K562 (cell line): ENCODE data around the gene CSNK1D. TPM values are rescaled to one million over a fixed set of nuclear protein-coding genes. Genes with fewer than 3 reads are reported as not detected.

Source experiments
- CREBBP ChIP-seq: IDR thresholded peaks from one replicate; pipeline ENCODE4 v1.6.1; 2012; ENCODE audit warnings: low read depth, mild to moderate bottlenecking, control low read depth, inconsistent platforms, low read length
- FOXO4 ChIP-seq: fragments of 450-650 bp; formaldehyde crosslinking; IDR thresholded peaks from 2 replicates; pipeline ENCODE4 v1.4.0; 2020; ENCODE audit warnings: mild to moderate bottlenecking, moderate library complexity
- HDAC1 ChIP-seq, 2 experiments: fragments of 450-650 bp; IDR thresholded peaks; 2 replicates each; pipeline ENCODE4 v1.6.1; 2016 to 2017; ENCODE audit warnings: inconsistent platforms in 1 of 2, mild to moderate bottlenecking in 1 of 2, moderate library complexity in 1 of 2
- MED1 ChIP-seq: sonication (generic); formaldehyde crosslinking; IDR thresholded peaks from 2 replicates; pipeline ENCODE4 v1.8.1; 2023; ENCODE audit warnings: missing genetic modification reagents, borderline replicate concordance
- MTA2 ChIP-seq: fragments of 450-650 bp; IDR thresholded peaks from 2 replicates; pipeline ENCODE4 v1.6.1; 2016; ENCODE audit warnings: low read depth
- NUFIP1 ChIP-seq: fragments of 450-650 bp; IDR thresholded peaks from 2 replicates; pipeline ENCODE4 v1.6.1; 2018; ENCODE audit not compliant: partially characterized antibody
- RB1 ChIP-seq: fragments of 450-650 bp; IDR thresholded peaks from 2 replicates; pipeline ENCODE4 v1.6.1; 2017; ENCODE audit warnings: low read depth, mild to moderate bottlenecking
- RBM25 ChIP-seq: fragments of 200-400 bp; formaldehyde crosslinking; IDR thresholded peaks from 2 replicates; pipeline ENCODE4 v1.6.1; 2018; ENCODE audit warnings: low read length, low read depth, moderate library complexity; ENCODE audit not compliant: severe bottlenecking
- SNAPC5 ChIP-seq: fragments of 250-450 bp; sonication (Bioruptor Pico); IDR thresholded peaks from 2 replicates; pipeline ENCODE4 v1.8.0; 2021; ENCODE audit warnings: moderate library complexity, mild to moderate bottlenecking, inconsistent platforms
- STAT6 ChIP-seq: sonication (generic); formaldehyde crosslinking; IDR thresholded peaks from 2 replicates; pipeline ENCODE4 v1.8.1; 2023; ENCODE audit warnings: mild to moderate bottlenecking, missing genetic modification reagents
- SUPT5H ChIP-seq: fragments of 450-650 bp; IDR thresholded peaks from 2 replicates; pipeline ENCODE4 v1.6.1; 2016
- THAP12 ChIP-seq: fragments of 250-450 bp; sonication (Bioruptor Pico); IDR thresholded peaks from 2 replicates; pipeline ENCODE4 v1.9.0; 2021; ENCODE audit warnings: mild to moderate bottlenecking, inconsistent platforms
- THRAP3 ChIP-seq: fragments of 450-650 bp; IDR thresholded peaks from 2 replicates; pipeline ENCODE4 v1.6.1; 2016; ENCODE audit warnings: mild to moderate bottlenecking, inconsistent platforms, borderline replicate concordance
- YY1 ChIP-seq, 3 experiments: IDR thresholded peaks; 2 replicates each; pipeline ENCODE4 v1.6.1; 2011; ENCODE audit warnings: low read length in 2 of 3, mild to moderate bottlenecking in 2 of 3, moderate library complexity in 2 of 3, borderline replicate concordance in 1 of 3, control low read depth in 1 of 3, low read depth in 1 of 3; ENCODE audit not compliant: insufficient read depth in 3 of 3, insufficient replicate concordance in 2 of 3, control insufficient read depth in 1 of 3, insufficient read length in 1 of 3; ENCODE audit errors: extremely low read depth in 1 of 3
- ZBTB7A ChIP-seq: IDR thresholded peaks from 2 replicates; pipeline ENCODE4 v1.6.1; 2011; ENCODE audit warnings: low read depth, mild to moderate bottlenecking, low read length, moderate library complexity, borderline replicate concordance; ENCODE audit not compliant: control insufficient read depth
- ZFP1 ChIP-seq: fragments of 450-650 bp; formaldehyde crosslinking; IDR thresholded peaks from 2 replicates; pipeline ENCODE4 v1.4.0; 2020; ENCODE audit warnings: mild to moderate bottlenecking, mixed read lengths
- ZKSCAN3 ChIP-seq: fragments of 250-450 bp; sonication (Bioruptor Pico); IDR thresholded peaks from 2 replicates; pipeline ENCODE4 v1.4.0; 2020
- ZNF655 ChIP-seq: fragments of 250-450 bp; sonication (Bioruptor Pico); IDR thresholded peaks from 2 replicates; pipeline ENCODE4 v1.5.0; 2021
- ZSCAN29 ChIP-seq: fragments of 450-650 bp; IDR thresholded peaks from 2 replicates; pipeline ENCODE4 v1.6.1; 2017
- polyA plus RNA-seq, 8 experiments: library from polyadenylated mRNA; depleted of rRNA in 4 of 8; stranded (reverse) in 5 of 8; unstranded in 3 of 8; fragments of >200 nt; fragmentation: Nextera tagmentation in 2 of 8; fragmentation: Illumina TruSeq in 1 of 8; extraction: Ambion mirVana in 2 of 8; extraction: Trizol in 1 of 8; gene quantifications; 2 replicates each; pipeline versions ENCODE4 v1.2.1 to v1.2.3, GENCODE V29; 2011 to 2014; ENCODE audit warnings: inconsistent platforms in 1 of 8, missing spikeins in 1 of 8
- total RNA-seq, 7 experiments: library from RNA; depleted of rRNA in 6 of 7; stranded (reverse); fragments of >200 nt in 6 of 7; fragmentation: Illumina TruSeq in 2 of 7; extraction: Trizol in 2 of 7; gene quantifications; 2 replicates each; pipeline versions ENCODE4 v1.2.1 to v1.2.3, GENCODE V29; 2011 to 2021; ENCODE audit warnings: low replicate concordance in 1 of 7

The CSNK1D gene
- total and polyA plus RNA-seq, 9 of the 15 experiments (the other 6 are each of a cell fraction or from before 2014, with no cell fraction given), result 6.5 to 133 (median 41.3) TPM

GRCh38 chr17:82217530-82218204 lies 55.8 kb downstream of the CSNK1D start (continued):
- TF ChIP-seq ZNF655 (CRISPR knock-in tag) (no peak), STAT6 (no peak), SNAPC5 (CRISPR knock-in tag) (no peak), HDAC1 (IDR thresholded peaks at IDR 0.05) (no peak), MTA2 (no peak), FOXO4 (CRISPR knock-in tag) (no peak; the same call in 1 of the 2 replicates), ZSCAN29 (no peak), ZBTB7A (peak; percentile 66; the same call in 1 of the 2 replicates), ZFP1 (CRISPR knock-in tag) (no peak), THAP12 (CRISPR knock-in tag) (no peak), MED1 (CRISPR knock-in tag) (no peak), NUFIP1 (no peak), RBM25 (no peak), ZKSCAN3 (no peak), RB1 (no peak), YY1 (IDR thresholded peaks at IDR 0.05; ENCODE audit: borderline replicate concordance in 1 of 3, control insufficient read depth in 1 of 3, extremely low read depth in 1 of 3, insufficient read depth in 3 of 3, insufficient read length in 1 of 3, insufficient replicate concordance in 2 of 3, low read depth in 1 of 3, low read length in 2 of 3) (no peak), SUPT5H (no peak), CREBBP (no peak), THRAP3 (no peak)
